ENCODE data around the gene RNF138. TPM values are rescaled to one million over a fixed set of nuclear protein-coding genes. Genes with fewer than 3 reads are reported as not detected.

The RNF138 gene
- total and polyA plus RNA-seq, 2 of the 13 experiments (the other 11 are each of a cell fraction or from before 2014, with no cell fraction given), result 14.6 to 33.6 TPM

DNA sequence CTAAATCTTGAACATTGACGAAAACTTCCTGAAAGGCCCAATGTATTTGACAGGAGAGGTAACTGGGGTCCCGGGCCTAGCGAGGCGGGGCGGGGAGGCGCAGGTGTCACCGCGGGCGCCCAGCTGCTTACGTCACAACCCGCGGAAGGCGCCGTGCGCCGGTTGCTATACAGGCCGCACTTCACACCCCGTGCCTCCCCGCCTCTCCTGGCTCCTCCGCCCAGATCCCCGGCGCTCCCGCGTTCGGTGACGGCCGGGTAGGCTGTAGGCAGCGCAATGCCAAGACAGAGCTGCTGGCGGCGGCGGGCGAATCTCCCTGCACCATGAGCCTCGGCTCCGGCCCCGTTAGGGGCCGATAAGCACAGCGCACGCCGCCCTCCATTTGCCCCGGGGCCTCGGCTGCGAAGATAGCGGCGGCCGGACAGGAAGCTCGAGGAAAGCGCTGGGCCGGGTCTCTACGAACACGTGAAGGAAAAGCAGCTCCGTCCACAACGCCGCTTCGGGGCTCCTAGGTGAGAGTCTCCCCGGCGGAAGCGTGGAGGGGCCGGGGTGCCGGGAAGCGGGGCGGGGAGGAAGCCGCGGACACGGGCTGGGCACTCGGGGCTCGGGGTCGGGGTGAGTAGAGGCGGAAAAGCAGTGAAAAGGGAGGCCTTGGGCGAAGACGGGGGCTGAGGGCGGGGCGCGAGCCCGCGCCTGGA is at the start of gene RNF138 (continued):
- TF ChIP-seq, protein P1, sequence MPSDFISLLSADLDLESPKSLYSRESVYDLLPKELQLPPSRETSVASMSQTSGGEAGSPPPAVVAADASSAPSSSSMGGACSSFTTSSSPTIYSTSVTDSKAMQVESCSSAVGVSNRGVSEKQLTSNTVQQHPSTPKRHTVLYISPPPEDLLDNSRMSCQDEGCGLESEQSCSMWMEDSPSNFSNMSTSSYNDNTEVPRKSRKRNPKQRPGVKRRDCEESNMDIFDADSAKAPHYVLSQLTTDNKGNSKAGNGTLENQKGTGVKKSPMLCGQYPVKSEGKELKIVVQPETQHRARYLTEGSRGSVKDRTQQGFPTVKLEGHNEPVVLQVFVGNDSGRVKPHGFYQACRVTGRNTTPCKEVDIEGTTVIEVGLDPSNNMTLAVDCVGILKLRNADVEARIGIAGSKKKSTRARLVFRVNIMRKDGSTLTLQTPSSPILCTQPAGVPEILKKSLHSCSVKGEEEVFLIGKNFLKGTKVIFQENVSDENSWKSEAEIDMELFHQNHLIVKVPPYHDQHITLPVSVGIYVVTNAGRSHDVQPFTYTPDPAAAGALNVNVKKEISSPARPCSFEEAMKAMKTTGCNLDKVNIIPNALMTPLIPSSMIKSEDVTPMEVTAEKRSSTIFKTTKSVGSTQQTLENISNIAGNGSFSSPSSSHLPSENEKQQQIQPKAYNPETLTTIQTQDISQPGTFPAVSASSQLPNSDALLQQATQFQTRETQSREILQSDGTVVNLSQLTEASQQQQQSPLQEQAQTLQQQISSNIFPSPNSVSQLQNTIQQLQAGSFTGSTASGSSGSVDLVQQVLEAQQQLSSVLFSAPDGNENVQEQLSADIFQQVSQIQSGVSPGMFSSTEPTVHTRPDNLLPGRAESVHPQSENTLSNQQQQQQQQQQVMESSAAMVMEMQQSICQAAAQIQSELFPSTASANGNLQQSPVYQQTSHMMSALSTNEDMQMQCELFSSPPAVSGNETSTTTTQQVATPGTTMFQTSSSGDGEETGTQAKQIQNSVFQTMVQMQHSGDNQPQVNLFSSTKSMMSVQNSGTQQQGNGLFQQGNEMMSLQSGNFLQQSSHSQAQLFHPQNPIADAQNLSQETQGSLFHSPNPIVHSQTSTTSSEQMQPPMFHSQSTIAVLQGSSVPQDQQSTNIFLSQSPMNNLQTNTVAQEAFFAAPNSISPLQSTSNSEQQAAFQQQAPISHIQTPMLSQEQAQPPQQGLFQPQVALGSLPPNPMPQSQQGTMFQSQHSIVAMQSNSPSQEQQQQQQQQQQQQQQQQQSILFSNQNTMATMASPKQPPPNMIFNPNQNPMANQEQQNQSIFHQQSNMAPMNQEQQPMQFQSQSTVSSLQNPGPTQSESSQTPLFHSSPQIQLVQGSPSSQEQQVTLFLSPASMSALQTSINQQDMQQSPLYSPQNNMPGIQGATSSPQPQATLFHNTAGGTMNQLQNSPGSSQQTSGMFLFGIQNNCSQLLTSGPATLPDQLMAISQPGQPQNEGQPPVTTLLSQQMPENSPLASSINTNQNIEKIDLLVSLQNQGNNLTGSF (CRISPR knock-in tag; IDR thresholded peaks at IDR 0.05), result 0 out of 2 replicates have a peak, but pooled peaks have one; percentile 69
- peak; percentile 59; the same call in 1 of the 2 replicates for TF ChIP-seq ZNF691 (CRISPR knock-in tag; IDR thresholded peaks at IDR 0.05; ENCODE audit: borderline replicate concordance, low read depth)
- no peak; the same call in 1 of the 2 replicates for TF ChIP-seq GZF1 (CRISPR knock-in tag; IDR thresholded peaks at IDR 0.05)
- no peak for TF ChIP-seq NPAS2 (CRISPR knock-in tag; IDR thresholded peaks at IDR 0.05; ENCODE audit: borderline replicate concordance)
- TF ChIP-seq, protein P2, sequence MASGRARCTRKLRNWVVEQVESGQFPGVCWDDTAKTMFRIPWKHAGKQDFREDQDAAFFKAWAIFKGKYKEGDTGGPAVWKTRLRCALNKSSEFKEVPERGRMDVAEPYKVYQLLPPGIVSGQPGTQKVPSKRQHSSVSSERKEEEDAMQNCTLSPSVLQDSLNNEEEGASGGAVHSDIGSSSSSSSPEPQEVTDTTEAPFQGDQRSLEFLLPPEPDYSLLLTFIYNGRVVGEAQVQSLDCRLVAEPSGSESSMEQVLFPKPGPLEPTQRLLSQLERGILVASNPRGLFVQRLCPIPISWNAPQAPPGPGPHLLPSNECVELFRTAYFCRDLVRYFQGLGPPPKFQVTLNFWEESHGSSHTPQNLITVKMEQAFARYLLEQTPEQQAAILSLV (CRISPR knock-in tag; IDR thresholded peaks at IDR 0.05; ENCODE audit: borderline replicate concordance), result peak; percentile 72
- no peak for TF ChIP-seq SUZ12 (IDR thresholded peaks at IDR 0.05; ENCODE audit: low read depth, low read length)
- TF ChIP-seq MAFF (IDR thresholded peaks at IDR 0.05; ENCODE audit: low read depth, low read length), result no peak
- peak; percentile 39; the same call in 1 of the 2 replicates for TF ChIP-seq ZNF616 (CRISPR knock-in tag; IDR thresholded peaks at IDR 0.05; ENCODE audit: low read depth)
- TF ChIP-seq, protein P3, sequence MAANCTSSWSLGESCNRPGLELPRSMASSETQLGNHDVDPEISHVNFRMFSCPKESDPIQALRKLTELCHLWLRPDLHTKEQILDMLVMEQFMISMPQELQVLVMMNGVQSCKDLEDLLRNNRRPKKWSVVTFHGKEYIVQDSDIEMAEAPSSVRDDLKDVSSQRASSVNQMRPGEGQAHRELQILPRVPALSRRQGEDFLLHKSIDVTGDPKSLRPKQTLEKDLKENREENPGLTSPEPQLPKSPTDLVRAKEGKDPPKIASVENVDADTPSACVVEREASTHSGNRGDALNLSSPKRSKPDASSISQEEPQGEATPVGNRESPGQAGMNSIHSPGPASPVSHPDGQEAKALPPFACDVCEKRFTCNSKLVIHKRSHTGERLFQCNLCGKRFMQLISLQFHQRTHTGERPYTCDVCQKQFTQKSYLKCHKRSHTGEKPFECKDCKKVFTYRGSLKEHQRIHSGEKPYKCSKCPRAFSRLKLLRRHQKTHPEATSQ (CRISPR knock-in tag; IDR thresholded peaks at IDR 0.05; ENCODE audit: borderline replicate concordance), result no peak; the same call in 1 of the 2 replicates
- TF ChIP-seq PHF5A (CRISPR knock-in tag; IDR thresholded peaks at IDR 0.05; ENCODE audit: low read depth, unreplicated experiment), result no peak
- TF ChIP-seq ZBTB20 (CRISPR knock-in tag; IDR thresholded peaks at IDR 0.05; ENCODE audit: borderline replicate concordance, low read depth), result peak; percentile 71; the same call in 1 of the 2 replicates
- no peak for TF ChIP-seq ETV5 (CRISPR knock-in tag; IDR thresholded peaks at IDR 0.05; ENCODE audit: borderline replicate concordance)
- TF ChIP-seq HHEX (CRISPR knock-in tag; IDR thresholded peaks at IDR 0.05), result 0 out of 2 replicates have a peak, but pooled peaks have one; percentile 16
- TF ChIP-seq SPEN (CRISPR knock-in tag; IDR thresholded peaks at IDR 0.05; ENCODE audit: low read depth), result peak; percentile 80; the same call in 1 of the 2 replicates
- TF ChIP-seq CREBL2 (CRISPR knock-in tag; IDR thresholded peaks at IDR 0.05; ENCODE audit: borderline replicate concordance), result no peak
- TF ChIP-seq CC2D1A (CRISPR knock-in tag; IDR thresholded peaks at IDR 0.05), result no peak
- TF ChIP-seq, protein P4, sequence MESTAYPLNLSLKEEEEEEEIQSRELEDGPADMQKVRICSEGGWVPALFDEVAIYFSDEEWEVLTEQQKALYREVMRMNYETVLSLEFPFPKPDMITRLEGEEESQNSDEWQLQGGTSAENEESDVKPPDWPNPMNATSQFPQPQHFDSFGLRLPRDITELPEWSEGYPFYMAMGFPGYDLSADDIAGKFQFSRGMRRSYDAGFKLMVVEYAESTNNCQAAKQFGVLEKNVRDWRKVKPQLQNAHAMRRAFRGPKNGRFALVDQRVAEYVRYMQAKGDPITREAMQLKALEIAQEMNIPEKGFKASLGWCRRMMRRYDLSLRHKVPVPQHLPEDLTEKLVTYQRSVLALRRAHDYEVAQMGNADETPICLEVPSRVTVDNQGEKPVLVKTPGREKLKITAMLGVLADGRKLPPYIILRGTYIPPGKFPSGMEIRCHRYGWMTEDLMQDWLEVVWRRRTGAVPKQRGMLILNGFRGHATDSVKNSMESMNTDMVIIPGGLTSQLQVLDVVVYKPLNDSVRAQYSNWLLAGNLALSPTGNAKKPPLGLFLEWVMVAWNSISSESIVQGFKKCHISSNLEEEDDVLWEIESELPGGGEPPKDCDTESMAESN (CRISPR knock-in tag; conservative IDR thresholded peaks at IDR 0.05), result peak; percentile 78
- no peak for TF ChIP-seq ZMYM2 (CRISPR knock-in tag; IDR thresholded peaks at IDR 0.05)
